ENCODE measurements around the gene ORAI2. TPM values are rescaled to one million over a fixed set of nuclear protein-coding genes. Genes with fewer than 3 reads are reported as not detected.

The ORAI2 gene
- polyA plus RNA-seq, 1 of the 3 experiments (the other 2 are of a cell fraction) = 85.8 TPM

DNA sequence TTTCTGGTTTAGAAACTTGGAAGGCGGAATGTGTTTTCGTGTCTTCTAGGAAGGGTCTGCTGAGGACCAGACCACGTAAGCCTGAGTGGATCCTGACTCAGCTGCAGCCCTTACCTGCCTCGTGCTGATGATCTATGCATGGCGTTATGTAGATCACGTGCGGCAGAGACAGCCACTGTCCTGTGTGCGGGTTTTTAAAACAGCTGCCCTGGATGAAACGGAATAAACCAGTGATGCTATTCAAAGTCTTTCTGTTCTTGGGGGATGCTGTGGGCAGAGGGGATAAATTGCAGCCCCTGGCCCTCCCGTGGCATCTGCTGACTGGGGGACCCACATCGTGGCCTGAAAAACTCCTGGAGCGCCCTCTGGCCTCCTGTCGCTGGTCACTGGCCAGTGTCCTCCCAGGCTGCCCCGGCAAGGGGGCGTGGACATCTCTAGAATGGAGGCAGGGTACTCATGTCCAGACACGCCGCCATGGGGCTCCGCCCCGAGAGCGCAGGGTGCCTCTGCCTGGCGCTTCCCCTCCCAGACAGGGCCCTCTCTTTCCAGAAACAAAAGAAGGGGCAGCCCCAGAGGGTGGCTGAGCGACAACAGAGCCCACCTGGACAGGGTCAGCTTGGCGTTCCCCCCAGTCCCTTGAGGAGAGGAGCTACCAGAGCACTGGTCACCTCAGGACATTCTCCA is 18.1 kb downstream of the ORAI2 start (continued):
- TF ChIP-seq, protein P1, sequence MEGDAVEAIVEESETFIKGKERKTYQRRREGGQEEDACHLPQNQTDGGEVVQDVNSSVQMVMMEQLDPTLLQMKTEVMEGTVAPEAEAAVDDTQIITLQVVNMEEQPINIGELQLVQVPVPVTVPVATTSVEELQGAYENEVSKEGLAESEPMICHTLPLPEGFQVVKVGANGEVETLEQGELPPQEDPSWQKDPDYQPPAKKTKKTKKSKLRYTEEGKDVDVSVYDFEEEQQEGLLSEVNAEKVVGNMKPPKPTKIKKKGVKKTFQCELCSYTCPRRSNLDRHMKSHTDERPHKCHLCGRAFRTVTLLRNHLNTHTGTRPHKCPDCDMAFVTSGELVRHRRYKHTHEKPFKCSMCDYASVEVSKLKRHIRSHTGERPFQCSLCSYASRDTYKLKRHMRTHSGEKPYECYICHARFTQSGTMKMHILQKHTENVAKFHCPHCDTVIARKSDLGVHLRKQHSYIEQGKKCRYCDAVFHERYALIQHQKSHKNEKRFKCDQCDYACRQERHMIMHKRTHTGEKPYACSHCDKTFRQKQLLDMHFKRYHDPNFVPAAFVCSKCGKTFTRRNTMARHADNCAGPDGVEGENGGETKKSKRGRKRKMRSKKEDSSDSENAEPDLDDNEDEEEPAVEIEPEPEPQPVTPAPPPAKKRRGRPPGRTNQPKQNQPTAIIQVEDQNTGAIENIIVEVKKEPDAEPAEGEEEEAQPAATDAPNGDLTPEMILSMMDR (IDR thresholded peaks at IDR 0.05) = peak; percentile 31
- TF ChIP-seq YY1 (IDR thresholded peaks at IDR 0.05; ENCODE audit: low read depth) (peak; percentile 44; the same call in 1 of the 2 replicates), NFIC (IDR thresholded peaks at IDR 0.05; ENCODE audit: borderline replicate concordance) (no peak), FOXM1 (IDR thresholded peaks at IDR 0.05; ENCODE audit: low read depth) (no peak), FOXJ3 (CRISPR knock-in tag; IDR thresholded peaks at IDR 0.05) (no peak), GATA2 (CRISPR knock-in tag; IDR thresholded peaks at IDR 0.05) (no peak), POLR2AphosphoS5 (IDR thresholded peaks at IDR 0.05; ENCODE audit: low read depth, low read length) (peak; percentile 18; the same call in 1 of the 2 replicates), CHD2 (IDR thresholded peaks at IDR 0.05; ENCODE audit: low read length, partially characterized antibody) (peak; percentile 59), MXI1 (IDR thresholded peaks at IDR 0.05; ENCODE audit: low read depth, low read length) (peak; percentile 95), RXRA (IDR thresholded peaks at IDR 0.05; ENCODE audit: borderline replicate concordance, low read depth) (no peak), TEAD4 (IDR thresholded peaks at IDR 0.05; ENCODE audit: borderline replicate concordance, insufficient read depth) (no peak), TCF12 (IDR thresholded peaks at IDR 0.05) (no peak)
- TF ChIP-seq, protein P2, sequence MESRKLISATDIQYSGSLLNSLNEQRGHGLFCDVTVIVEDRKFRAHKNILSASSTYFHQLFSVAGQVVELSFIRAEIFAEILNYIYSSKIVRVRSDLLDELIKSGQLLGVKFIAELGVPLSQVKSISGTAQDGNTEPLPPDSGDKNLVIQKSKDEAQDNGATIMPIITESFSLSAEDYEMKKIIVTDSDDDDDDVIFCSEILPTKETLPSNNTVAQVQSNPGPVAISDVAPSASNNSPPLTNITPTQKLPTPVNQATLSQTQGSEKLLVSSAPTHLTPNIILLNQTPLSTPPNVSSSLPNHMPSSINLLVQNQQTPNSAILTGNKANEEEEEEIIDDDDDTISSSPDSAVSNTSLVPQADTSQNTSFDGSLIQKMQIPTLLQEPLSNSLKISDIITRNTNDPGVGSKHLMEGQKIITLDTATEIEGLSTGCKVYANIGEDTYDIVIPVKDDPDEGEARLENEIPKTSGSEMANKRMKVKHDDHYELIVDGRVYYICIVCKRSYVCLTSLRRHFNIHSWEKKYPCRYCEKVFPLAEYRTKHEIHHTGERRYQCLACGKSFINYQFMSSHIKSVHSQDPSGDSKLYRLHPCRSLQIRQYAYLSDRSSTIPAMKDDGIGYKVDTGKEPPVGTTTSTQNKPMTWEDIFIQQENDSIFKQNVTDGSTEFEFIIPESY (IDR thresholded peaks at IDR 0.05; ENCODE audit: borderline replicate concordance, low read depth) = no peak
- TF ChIP-seq, protein P3, sequence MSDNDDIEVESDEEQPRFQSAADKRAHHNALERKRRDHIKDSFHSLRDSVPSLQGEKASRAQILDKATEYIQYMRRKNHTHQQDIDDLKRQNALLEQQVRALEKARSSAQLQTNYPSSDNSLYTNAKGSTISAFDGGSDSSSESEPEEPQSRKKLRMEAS (IDR thresholded peaks at IDR 0.05; ENCODE audit: low read depth) = no peak
- TF ChIP-seq, protein P4, sequence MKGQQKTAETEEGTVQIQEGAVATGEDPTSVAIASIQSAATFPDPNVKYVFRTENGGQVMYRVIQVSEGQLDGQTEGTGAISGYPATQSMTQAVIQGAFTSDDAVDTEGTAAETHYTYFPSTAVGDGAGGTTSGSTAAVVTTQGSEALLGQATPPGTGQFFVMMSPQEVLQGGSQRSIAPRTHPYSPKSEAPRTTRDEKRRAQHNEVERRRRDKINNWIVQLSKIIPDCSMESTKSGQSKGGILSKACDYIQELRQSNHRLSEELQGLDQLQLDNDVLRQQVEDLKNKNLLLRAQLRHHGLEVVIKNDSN (IDR thresholded peaks at IDR 0.05; ENCODE audit: borderline replicate concordance, low read depth) = peak; percentile 57; the same call in 1 of the 2 replicates
- TF ChIP-seq, protein P5, sequence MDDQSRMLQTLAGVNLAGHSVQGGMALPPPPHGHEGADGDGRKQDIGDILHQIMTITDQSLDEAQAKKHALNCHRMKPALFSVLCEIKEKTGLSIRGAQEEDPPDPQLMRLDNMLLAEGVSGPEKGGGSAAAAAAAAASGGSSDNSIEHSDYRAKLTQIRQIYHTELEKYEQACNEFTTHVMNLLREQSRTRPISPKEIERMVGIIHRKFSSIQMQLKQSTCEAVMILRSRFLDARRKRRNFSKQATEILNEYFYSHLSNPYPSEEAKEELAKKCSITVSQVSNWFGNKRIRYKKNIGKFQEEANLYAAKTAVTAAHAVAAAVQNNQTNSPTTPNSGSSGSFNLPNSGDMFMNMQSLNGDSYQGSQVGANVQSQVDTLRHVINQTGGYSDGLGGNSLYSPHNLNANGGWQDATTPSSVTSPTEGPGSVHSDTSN (IDR thresholded peaks at IDR 0.05) = no peak
- TF ChIP-seq, protein P6, sequence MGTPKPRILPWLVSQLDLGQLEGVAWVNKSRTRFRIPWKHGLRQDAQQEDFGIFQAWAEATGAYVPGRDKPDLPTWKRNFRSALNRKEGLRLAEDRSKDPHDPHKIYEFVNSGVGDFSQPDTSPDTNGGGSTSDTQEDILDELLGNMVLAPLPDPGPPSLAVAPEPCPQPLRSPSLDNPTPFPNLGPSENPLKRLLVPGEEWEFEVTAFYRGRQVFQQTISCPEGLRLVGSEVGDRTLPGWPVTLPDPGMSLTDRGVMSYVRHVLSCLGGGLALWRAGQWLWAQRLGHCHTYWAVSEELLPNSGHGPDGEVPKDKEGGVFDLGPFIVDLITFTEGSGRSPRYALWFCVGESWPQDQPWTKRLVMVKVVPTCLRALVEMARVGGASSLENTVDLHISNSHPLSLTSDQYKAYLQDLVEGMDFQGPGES (IDR thresholded peaks at IDR 0.05; ENCODE audit: low read depth, low read length) = no peak
- TF ChIP-seq, protein P7, sequence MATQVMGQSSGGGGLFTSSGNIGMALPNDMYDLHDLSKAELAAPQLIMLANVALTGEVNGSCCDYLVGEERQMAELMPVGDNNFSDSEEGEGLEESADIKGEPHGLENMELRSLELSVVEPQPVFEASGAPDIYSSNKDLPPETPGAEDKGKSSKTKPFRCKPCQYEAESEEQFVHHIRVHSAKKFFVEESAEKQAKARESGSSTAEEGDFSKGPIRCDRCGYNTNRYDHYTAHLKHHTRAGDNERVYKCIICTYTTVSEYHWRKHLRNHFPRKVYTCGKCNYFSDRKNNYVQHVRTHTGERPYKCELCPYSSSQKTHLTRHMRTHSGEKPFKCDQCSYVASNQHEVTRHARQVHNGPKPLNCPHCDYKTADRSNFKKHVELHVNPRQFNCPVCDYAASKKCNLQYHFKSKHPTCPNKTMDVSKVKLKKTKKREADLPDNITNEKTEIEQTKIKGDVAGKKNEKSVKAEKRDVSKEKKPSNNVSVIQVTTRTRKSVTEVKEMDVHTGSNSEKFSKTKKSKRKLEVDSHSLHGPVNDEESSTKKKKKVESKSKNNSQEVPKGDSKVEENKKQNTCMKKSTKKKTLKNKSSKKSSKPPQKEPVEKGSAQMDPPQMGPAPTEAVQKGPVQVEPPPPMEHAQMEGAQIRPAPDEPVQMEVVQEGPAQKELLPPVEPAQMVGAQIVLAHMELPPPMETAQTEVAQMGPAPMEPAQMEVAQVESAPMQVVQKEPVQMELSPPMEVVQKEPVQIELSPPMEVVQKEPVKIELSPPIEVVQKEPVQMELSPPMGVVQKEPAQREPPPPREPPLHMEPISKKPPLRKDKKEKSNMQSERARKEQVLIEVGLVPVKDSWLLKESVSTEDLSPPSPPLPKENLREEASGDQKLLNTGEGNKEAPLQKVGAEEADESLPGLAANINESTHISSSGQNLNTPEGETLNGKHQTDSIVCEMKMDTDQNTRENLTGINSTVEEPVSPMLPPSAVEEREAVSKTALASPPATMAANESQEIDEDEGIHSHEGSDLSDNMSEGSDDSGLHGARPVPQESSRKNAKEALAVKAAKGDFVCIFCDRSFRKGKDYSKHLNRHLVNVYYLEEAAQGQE (IDR thresholded peaks at IDR 0.05; ENCODE audit: low read depth, low read length) = no peak

Data from SK-N-SH (cell line).